ENCODE results near the gene EXOSC3.

GRCh38 chr9:37740631-37741328 is 44.1 kb downstream of the EXOSC3 start:
- TF ChIP-seq CTCF (IDR thresholded peaks at IDR 0.05) (no peak), POLR2A (IDR thresholded peaks at IDR 0.05) (no peak), POLR2AphosphoS5 (IDR thresholded peaks at IDR 0.05) (no peak), EP300 (IDR thresholded peaks at IDR 0.05) (no peak)

Data from upper lobe of left lung (tissue), 4 donors.